Pancreas (tissue), 10 donors: ENCODE measurements around the gene CROCC. TPM values are rescaled to one million over a fixed set of nuclear protein-coding genes. Genes with fewer than 3 reads are reported as not detected.
"Not testable (repeated sequence)": the region's sequence is repeated elsewhere in the genome, so short reads cannot be mapped to it uniquely, and the experiment has no call there.

Experiments used
- ATAC-seq, 4 donors: fragments of 200-7000 bp; cut with Tn5 transposase; one replicate each; pipeline versions ENCODE4 v1.8.0 to v1.9.1; 2020; ENCODE audit warnings: mild to moderate bottlenecking in 4 of 4, moderate library complexity in 4 of 4
- DNase-seq, 6 donors: peaks; one replicate each; pipeline ENCODE4 v3.0.0-alpha.2; 2020
- FAIRE-seq: peaks from 2 replicates; lab custom pipeline; 2012; peaks lifted over from hg19 to GRCh38; lab: Jason Lieb, UNC
- H3K27ac ChIP-seq, 4 donors: fragments of 200-600 bp; sonication (generic); 1 replicate in 3 of 4; 2 replicates in 1 of 4; pipeline versions ENCODE4 v1.5.0 to v1.8.0; 2020
- H3K27me3 ChIP-seq, 4 donors: fragments of 200-600 bp; one replicate each; pipeline ENCODE4 v1.8.0; 2021
- H3K36me3 ChIP-seq, 3 donors: fragments of 200-600 bp; sonication (generic) in 1 of 3; one replicate each; pipeline versions ENCODE4 v1.5.0 to v1.8.0; 2020 to 2021
- H3K4me1 ChIP-seq, 3 donors: fragments of 200-600 bp; one replicate each; pipeline ENCODE4 v1.8.0; 2021
- H3K4me3 ChIP-seq, 4 donors: fragments of 200-600 bp; sonication (generic) in 2 of 4; one replicate each; pipeline versions ENCODE4 v1.5.0 to v1.8.0; 2020 to 2021
- H3K9me3 ChIP-seq, 4 donors: fragments of 200-600 bp; one replicate each; pipeline ENCODE4 v1.8.0; 2021
- WGBS, 2 donors: extraction: QIAGEN DNeasy Blood & Tissue Kit; methylation state at CpG; one replicate each; pipeline ENCODE4 v1.1.7; 2013; 5-methylcytosine and 5-hydroxymethylcytosine counted together
- intact Hi-C, 3 donors: fragments of 100-400 bp; cut with DNase I; formaldehyde crosslinking; loops; one replicate each; pipeline versions ENCODE4 v1.11.1 to v1.14.2; 2022
- polyA plus RNA-seq, 2 donors: library from polyadenylated mRNA; stranded (reverse); fragments of 200-250 nt; gene quantifications; one replicate each; pipeline ENCODE4 v1.2.3, GENCODE V29; 2013
- total RNA-seq, 6 donors: library from RNA; stranded (reverse); fragmentation: NEBNext Ultra II Directional in 4 of 6; extraction: Animal tissue kit (Norgen Biotek cat#: 25700) in 4 of 6; gene quantifications; one replicate each; pipeline versions ENCODE4 v1.2.1 to v1.2.4, GENCODE V29; 2021 to 2023
- TF ChIP-seq, protein P1 (sequence below), 4 donors: fragments of 200-600 bp; sonication (generic) in 3 of 4; IDR thresholded peaks; one replicate each; pipeline versions ENCODE4 v1.5.0 to v1.8.0; 2021; ENCODE audit warnings: antibody characterized with exemption in 4 of 4
- donor health status: healthy with polysubstance abuse.
- donor health status: DM: no; HTN: no; CAD: no; lungs with moderate emphysema.
- donor health status: DM: no; HTN: no; CAD: no.
- donor health status: control.
- donor health status: control.
- donor health status: Bipolar disorder and iron deficiency.
- donor health status: DM: yes; HTN: yes; CAD: no.
- donor health status: DM: no; HTN: no; CAD: no.
- donor health status: DM: no; HTN: no; CAD: no.
- donor health status: DM: yes; HTN: yes; CAD: no.

Gene CROCC
- total and polyA plus RNA-seq, 8 donors, result 8.1 to 101 (median 14.6) TPM

DNA sequence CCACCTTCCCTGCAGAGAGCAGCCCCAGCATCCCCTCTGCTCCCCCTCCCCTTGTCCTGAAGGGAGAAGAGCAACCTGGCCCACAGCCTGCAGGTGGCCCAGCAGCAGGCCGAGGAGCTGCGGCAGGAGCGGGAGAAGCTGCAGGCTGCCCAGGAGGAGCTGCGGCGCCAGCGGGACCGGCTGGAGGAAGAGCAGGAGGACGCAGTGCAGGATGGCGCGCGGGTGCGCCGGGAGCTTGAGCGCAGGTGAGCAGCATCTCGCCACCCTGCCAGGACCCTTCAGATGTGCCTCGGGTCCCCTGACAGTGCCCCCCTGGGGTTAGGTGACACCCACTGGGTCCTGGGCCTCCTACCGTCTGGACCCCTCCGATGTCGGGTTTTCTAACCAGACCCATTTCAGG lies 22.3 kb downstream of the CROCC start:
- peaks cover 0 to 4% (median 0%) of the 10 kb centered on the region in 3 donors for H3K36me3 ChIP-seq
- TF ChIP-seq, protein P1, sequence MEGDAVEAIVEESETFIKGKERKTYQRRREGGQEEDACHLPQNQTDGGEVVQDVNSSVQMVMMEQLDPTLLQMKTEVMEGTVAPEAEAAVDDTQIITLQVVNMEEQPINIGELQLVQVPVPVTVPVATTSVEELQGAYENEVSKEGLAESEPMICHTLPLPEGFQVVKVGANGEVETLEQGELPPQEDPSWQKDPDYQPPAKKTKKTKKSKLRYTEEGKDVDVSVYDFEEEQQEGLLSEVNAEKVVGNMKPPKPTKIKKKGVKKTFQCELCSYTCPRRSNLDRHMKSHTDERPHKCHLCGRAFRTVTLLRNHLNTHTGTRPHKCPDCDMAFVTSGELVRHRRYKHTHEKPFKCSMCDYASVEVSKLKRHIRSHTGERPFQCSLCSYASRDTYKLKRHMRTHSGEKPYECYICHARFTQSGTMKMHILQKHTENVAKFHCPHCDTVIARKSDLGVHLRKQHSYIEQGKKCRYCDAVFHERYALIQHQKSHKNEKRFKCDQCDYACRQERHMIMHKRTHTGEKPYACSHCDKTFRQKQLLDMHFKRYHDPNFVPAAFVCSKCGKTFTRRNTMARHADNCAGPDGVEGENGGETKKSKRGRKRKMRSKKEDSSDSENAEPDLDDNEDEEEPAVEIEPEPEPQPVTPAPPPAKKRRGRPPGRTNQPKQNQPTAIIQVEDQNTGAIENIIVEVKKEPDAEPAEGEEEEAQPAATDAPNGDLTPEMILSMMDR (IDR thresholded peaks at IDR 0.05), result no peak
- H3K4me1 ChIP-seq, result peaks cover 0 to 10% (median 5%) of the 10 kb centered on the region in 3 donors
- DNase-seq (peak in 1 of 6 donors; percentile 73), ATAC-seq (no peak), FAIRE-seq (no peak)
- no peaks in the 10 kb centered on the region for H3K9me3 ChIP-seq
- no peak overlapping the region for H3K27ac ChIP-seq
- 89 to 93% methylated on average over 19 of the region's 19 CpGs for WGBS, 2 donors
- no peaks in the 10 kb centered on the region for H3K27me3 ChIP-seq
- intact Hi-C loops, result loop anchor here in 1 of 3 donors (10.0 kb wide), 1 partner anchor 329 kb away; the partner anchor contains the start of gene NBPF1
- H3K4me3 ChIP-seq, result no peak overlapping the region

DNA sequence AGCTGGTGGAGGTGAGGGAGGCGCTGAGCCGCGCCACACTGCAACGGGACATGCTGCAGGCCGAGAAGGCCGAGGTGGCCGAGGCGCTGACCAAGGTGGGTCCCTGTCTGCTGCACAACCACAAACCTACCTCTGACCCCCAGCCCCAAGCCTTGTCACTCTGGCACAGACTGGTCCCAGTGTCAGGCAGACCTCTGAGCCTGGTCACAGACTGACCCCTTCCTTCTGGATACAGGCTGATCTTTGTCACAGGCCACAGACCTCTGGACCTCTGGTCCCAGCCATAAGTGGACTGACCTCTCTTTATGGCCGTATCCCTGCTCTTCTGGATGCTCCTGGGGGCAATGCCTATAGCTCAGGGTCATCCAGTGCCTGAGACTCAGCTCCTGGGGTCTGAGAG lies 23.8 kb downstream of the CROCC start:
- intact Hi-C loops, result loop anchor here in 1 of 3 donors (10.0 kb wide), 1 partner anchor 331 kb away; the partner anchor contains the start of gene NBPF1
- not testable (repeated sequence) for DNase-seq, H3K27me3 ChIP-seq, H3K27ac ChIP-seq, FAIRE-seq, H3K36me3 ChIP-seq, H3K4me3 ChIP-seq, H3K9me3 ChIP-seq, ATAC-seq
- WGBS, 2 donors, result 88 to 96% methylated on average over 8 to 9 of the region's 9 CpGs
- H3K4me1 ChIP-seq, result peaks cover 0 to 15% (median 5%) of the 10 kb centered on the region in 3 donors

DNA sequence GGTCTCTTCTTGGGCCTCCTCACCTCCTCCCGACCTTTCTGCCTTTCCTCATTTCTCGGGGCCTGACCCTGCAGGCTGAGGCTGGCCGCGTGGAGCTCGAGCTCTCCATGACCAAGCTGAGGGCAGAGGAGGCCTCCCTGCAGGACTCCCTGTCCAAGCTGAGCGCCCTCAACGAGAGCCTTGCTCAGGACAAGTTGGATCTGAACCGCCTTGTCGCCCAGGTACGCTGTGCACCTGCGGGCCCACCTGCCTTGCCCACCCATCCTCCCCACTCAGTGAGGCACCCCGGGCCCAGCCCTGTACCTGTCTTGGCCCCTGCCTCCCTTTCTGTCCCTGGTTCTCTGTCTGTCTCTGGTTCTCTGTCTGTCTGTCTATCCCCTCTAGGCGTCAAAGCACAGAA lies 24.5 kb downstream of the CROCC start:
- intact Hi-C loops, result loop anchor here in 1 of 3 donors (10.0 kb wide), 1 partner anchor 331 kb away; the partner anchor contains the start of gene NBPF1
- ATAC-seq, H3K27me3 ChIP-seq, H3K36me3 ChIP-seq, H3K4me3 ChIP-seq, H3K27ac ChIP-seq, FAIRE-seq, H3K9me3 ChIP-seq: not testable (repeated sequence)
- DNase-seq, result peak in 1 of 6 donors; percentile 77
- 88 to 89% methylated on average over 12 to 13 of the region's 13 CpGs for WGBS, 2 donors
- H3K4me1 ChIP-seq, result peaks cover 0 to 15% (median 5%) of the 10 kb centered on the region in 3 donors

DNA sequence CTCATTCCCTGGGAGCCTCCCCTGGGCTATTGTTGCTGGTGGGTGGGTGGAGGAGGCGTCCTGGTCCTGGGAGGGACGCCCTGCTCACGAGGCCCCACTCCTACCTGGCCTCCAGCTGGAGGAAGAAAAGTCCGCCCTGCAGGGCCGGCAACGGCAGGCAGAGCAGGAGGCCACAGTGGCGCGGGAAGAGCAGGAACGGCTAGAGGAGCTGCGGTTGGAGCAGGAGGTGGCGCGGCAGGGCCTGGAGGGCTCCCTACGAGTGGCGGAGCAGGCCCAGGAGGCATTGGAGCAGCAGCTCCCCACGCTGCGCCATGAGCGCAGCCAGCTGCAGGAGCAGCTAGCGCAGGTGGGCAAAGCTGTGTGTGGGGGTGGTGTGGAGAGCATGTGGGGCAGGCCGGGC lies 24.9 kb downstream of the CROCC start:
- Histone ChIP-seq H3K4me1 (peaks cover 0 to 15% (median 5%) of the 10 kb centered on the region in 3 donors), H3K27ac (no peak overlapping the region), H3K27me3 (no peaks in the 10 kb centered on the region), H3K9me3 (no peaks in the 10 kb centered on the region), H3K4me3 (no peak overlapping the region), H3K36me3 (peaks cover 0 to 4% (median 0%) of the 10 kb centered on the region in 3 donors)
- intact Hi-C loops, result loop anchor here in 1 of 3 donors (10.0 kb wide), 1 partner anchor 332 kb away; the partner anchor contains the start of gene NBPF1
- DNase-seq (peak in 2 of 6 donors; percentile 45 to 74), FAIRE-seq (no peak), ATAC-seq (no peak)
- TF ChIP-seq, protein P1 (IDR thresholded peaks at IDR 0.05), result no peak
- 87 to 94% methylated on average over 19 of the region's 19 CpGs for WGBS, 2 donors

DNA sequence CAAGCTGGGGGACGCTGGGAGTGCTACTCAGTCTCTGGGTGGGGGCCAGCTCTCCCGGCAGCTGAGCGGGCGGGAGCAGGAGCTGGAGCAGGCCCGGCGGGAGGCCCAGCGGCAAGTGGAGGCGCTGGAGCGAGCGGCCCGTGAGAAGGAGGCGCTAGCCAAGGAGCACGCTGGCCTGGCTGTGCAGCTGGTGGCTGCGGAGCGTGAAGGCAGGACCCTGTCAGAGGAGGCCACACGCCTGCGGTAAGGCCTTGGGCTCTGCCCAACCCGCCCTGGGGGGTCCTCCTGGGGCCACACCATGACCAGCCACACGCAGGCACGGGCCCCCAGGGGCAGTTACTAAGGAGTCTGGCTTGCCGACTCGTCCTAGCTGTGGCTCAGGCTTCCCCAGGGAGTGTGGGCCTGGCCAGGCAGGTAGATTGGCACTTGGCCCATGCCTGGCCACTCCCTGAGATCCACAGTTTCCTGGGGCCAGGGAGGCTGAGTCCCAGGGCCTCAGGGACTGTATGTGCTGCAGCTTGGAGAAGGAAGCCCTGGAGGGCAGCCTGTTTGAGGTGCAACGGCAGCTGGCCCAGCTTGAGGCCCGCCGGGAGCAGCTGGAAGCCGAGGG lies 26.7 kb downstream of the CROCC start:
- Histone ChIP-seq H3K4me1 (peaks cover 0 to 15% (median 5%) of the 10 kb centered on the region in 3 donors), H3K27ac (peak overlapping the region; percentile 72 to 84 (median 82))
- WGBS, 2 donors, result 39 to 49% methylated on average over 26 of the region's 26 CpGs
- peak; percentile 91 to 93 (median 92) for ATAC-seq
- H3K4me3 ChIP-seq, H3K36me3 ChIP-seq, H3K9me3 ChIP-seq, FAIRE-seq, H3K27me3 ChIP-seq: not testable (repeated sequence)
- intact Hi-C loops, result loop anchor here in 1 of 3 donors (10.0 kb wide), 1 partner anchor 334 kb away; the partner anchor contains the start of gene NBPF1
- DNase-seq, result peak; percentile 51 to 90 (median 76)

DNA sequence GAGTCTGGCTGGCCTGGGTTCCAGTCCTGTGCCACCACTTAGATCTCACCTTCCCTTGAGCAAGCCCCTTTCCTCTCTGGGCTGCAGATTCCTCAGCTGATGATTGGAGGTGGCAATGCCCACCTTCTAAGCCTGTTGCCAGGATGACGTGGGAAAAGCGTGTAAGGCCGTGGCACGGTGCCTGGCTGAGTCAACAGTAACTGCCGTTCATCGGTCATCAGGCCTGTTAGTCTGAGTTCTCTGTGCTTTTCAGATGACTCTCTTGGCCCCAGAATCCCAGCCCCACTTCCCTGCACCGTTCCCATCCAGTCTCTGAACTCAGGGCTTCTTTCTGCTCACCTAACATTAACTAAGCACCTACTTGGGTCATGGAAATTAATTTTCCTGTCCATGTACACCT lies 27.3 kb downstream of the CROCC start:
- not testable (repeated sequence) for H3K9me3 ChIP-seq, H3K4me3 ChIP-seq, H3K27me3 ChIP-seq, H3K36me3 ChIP-seq, FAIRE-seq
- peak overlapping the region; percentile 72 to 84 (median 82) for H3K27ac ChIP-seq
- WGBS, 2 donors, result 14 to 21% methylated on average over 7 of the region's 7 CpGs
- peaks cover 0 to 15% (median 5%) of the 10 kb centered on the region in 3 donors for H3K4me1 ChIP-seq
- ATAC-seq (peak; percentile 79 to 89 (median 82)), DNase-seq (peak; percentile 82 to 93 (median 88))
- intact Hi-C loops, result loop anchor here in 1 of 3 donors (10.0 kb wide), 1 partner anchor 334 kb away; the partner anchor contains the start of gene NBPF1

DNA sequence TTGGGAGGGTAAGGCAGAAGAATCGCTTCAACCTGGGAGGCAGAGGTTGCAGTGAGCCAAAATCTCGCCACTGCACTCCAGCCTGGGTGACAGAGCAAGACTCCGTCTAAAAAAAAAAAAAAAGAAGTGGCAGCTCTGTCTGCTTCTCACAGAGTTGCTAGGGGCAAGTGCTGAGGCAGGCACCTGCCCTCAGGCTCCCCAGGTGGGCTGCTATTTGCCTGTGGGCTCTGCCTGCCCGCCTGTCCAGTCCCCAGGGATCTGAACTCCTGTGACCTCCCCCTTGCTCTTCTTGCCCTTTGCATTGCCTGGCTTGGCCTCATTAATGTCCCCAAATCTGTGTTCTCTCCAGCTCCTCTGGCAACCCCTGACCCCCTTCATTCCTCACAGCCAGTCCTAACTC lies 30.6 kb downstream of the CROCC start:
- H3K9me3 ChIP-seq, ATAC-seq, H3K4me3 ChIP-seq, H3K36me3 ChIP-seq, FAIRE-seq, DNase-seq, H3K27me3 ChIP-seq, H3K27ac ChIP-seq: not testable (repeated sequence)
- H3K4me1 ChIP-seq, result peaks cover 0 to 15% (median 5%) of the 10 kb centered on the region in 3 donors
- intact Hi-C loops, result loop anchor here in 1 of 3 donors (5.0 kb wide), 1 partner anchor 330 kb away; no protein-coding TSS in a partner anchor
- WGBS, 2 donors, result 83 to 95% methylated on average over 4 of the region's 4 CpGs
